ENCODE data around the gene HPCAL1. TPM values are rescaled to one million over a fixed set of nuclear protein-coding genes. Genes with fewer than 3 reads are reported as not detected.

HPCAL1 gene
- total and polyA plus RNA-seq, 2 of the 4 experiments (the other 2 are of a cell fraction) = 8.2 to 33.7 TPM

GRCh38 chr2:10306901-10307463 is 4.3 kb downstream of the HPCAL1 start:
- WGBS, 2 experiments (ENCODE audit: extremely low coverage in 2 of 2, insufficient read length in 1 of 2) = 100% methylated on average over 2 of the region's 4 CpGs; no CpG with 5 or more reads in 1 of the 2 experiments
- TF ChIP-seq CHD1 (IDR thresholded peaks at IDR 0.05; ENCODE audit: low read depth, low read length) (no peak), ELK1 (IDR thresholded peaks at IDR 0.05; ENCODE audit: borderline replicate concordance, low read depth, low read length) (no peak), FOS (IDR thresholded peaks at IDR 0.05; ENCODE audit: low read depth, low read length) (no peak), RFX5 (IDR thresholded peaks at IDR 0.05; ENCODE audit: low read depth, low read length) (no peak), MAZ (IDR thresholded peaks at IDR 0.05; ENCODE audit: borderline replicate concordance, low read depth, low read length) (no peak), MAFK (IDR thresholded peaks at IDR 0.05; ENCODE audit: low read depth, low read length) (no peak), USF2 (IDR thresholded peaks at IDR 0.05; ENCODE audit: low read depth, low read length) (no peak)
- Histone ChIP-seq H3K4me2 (ENCODE audit: low read depth, low read length) (no peak overlapping the region), H3K4ac (ENCODE audit: low read depth, low read length) (no peak overlapping the region), H2AK9ac (replicated peaks; ENCODE audit: low read depth, low read length, poor library complexity) (no peak overlapping the region), H3K4me1 (ENCODE audit: control insufficient read depth, insufficient read depth, low read length) (peaks cover 10% of the 10 kb centered on the region; the same call in 1 of the 2 replicates), H3K56ac (ENCODE audit: extremely low read depth, insufficient read depth, low read length) (no peak overlapping the region), H2AFZ (replicated peaks; ENCODE audit: low read length, poor library complexity) (no peak overlapping the region), H4K91ac (ENCODE audit: insufficient read depth, low read depth, low read length) (no peak overlapping the region), H4K20me1 (ENCODE audit: insufficient read depth, low read length) (peaks cover 36% of the 10 kb centered on the region), H2BK20ac (ENCODE audit: low read depth, low read length) (no peak overlapping the region), H2BK15ac (ENCODE audit: low read depth, low read length) (no peak overlapping the region), H3K27me3 (ENCODE audit: control insufficient read depth, insufficient read depth, low read length) (no peaks in the 10 kb centered on the region), H3K79me1 (ENCODE audit: low read depth in 1 of 2, low read length in 2 of 2) (peaks cover 28 to 76% of the 10 kb centered on the region in 2 experiments), H3K23ac (ENCODE audit: low read depth, low read length) (no peak overlapping the region), H3K9me1 (ENCODE audit: insufficient read depth, low read length) (peaks cover 10% of the 10 kb centered on the region), H2BK120ac (ENCODE audit: low read depth, low read length) (no peak overlapping the region), H3K9ac (ENCODE audit: low read depth, low read length) (no peak overlapping the region), H3K36me3 (ENCODE audit: control insufficient read depth, insufficient read depth, low read length) (no peaks in the 10 kb centered on the region), H3K18ac (ENCODE audit: low read depth, low read length) (no peak overlapping the region), H3K14ac (replicated peaks; ENCODE audit: low read depth, low read length) (no peak overlapping the region), H3K9me3 (ENCODE audit: control insufficient read depth, insufficient read depth, low read length) (no peaks in the 10 kb centered on the region), H4K5ac (ENCODE audit: low read depth, low read length) (no peak overlapping the region), H4K8ac (ENCODE audit: low read depth in 2 of 2, low read length in 2 of 2) (no peak overlapping the region), H3K27ac (ENCODE audit: insufficient read depth, low read length) (no peak overlapping the region), H2BK5ac (ENCODE audit: low read depth, low read length, poor library complexity, severe bottlenecking) (no peak overlapping the region), H3K4me3 (ENCODE audit: insufficient read depth, low read depth, low read length) (no peak overlapping the region), H2AK5ac (ENCODE audit: low read depth, low read length) (no peak overlapping the region)
- ATAC-seq (ENCODE audit: low read depth) (no peak), DNase-seq (no peak)
- CTCF ChIA-PET = interaction anchor here (0.6 kb wide), 1 partner anchor 350 kb away, joined by 3 read pairs; no protein-coding TSS in a partner anchor
- no TSS peak for BruUV-seq (replicated peaks)
- in situ Hi-C loops (cut with MboI; ENCODE audit: low sequenced_read_pairs) (no loop called here), intact Hi-C loops (cut with micrococcal nuclease) (no loop called here), dilution Hi-C loops (cut with HindIII; ENCODE audit: low sequenced_read_pairs, unreplicated experiment) (no loop called here)
- POLR2A ChIA-PET (ENCODE audit: unreplicated experiment) = no interaction called here
